K562 treated with DMSO at 1 percent for 4 hours (cell line): Measurements from ENCODE around the gene RLIM. TPM values are rescaled to one million over a fixed set of nuclear protein-coding genes. Genes with fewer than 3 reads are reported as not detected.

Experiments used
- total RNA-seq: library from RNA; unstranded; fragments of 300-600 nt; gene quantifications from 2 replicates; pipeline ENCODE4 v1.2.3, GENCODE V29; 2022; ENCODE audit not compliant: insufficient read depth

The RLIM gene, protein sequence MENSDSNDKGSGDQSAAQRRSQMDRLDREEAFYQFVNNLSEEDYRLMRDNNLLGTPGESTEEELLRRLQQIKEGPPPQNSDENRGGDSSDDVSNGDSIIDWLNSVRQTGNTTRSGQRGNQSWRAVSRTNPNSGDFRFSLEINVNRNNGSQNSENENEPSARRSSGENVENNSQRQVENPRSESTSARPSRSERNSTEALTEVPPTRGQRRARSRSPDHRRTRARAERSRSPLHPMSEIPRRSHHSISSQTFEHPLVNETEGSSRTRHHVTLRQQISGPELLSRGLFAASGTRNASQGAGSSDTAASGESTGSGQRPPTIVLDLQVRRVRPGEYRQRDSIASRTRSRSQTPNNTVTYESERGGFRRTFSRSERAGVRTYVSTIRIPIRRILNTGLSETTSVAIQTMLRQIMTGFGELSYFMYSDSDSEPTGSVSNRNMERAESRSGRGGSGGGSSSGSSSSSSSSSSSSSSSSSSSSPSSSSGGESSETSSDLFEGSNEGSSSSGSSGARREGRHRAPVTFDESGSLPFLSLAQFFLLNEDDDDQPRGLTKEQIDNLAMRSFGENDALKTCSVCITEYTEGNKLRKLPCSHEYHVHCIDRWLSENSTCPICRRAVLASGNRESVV
- 6.1 and 6.2 TPM in 2 replicates for total RNA-seq

DNA sequence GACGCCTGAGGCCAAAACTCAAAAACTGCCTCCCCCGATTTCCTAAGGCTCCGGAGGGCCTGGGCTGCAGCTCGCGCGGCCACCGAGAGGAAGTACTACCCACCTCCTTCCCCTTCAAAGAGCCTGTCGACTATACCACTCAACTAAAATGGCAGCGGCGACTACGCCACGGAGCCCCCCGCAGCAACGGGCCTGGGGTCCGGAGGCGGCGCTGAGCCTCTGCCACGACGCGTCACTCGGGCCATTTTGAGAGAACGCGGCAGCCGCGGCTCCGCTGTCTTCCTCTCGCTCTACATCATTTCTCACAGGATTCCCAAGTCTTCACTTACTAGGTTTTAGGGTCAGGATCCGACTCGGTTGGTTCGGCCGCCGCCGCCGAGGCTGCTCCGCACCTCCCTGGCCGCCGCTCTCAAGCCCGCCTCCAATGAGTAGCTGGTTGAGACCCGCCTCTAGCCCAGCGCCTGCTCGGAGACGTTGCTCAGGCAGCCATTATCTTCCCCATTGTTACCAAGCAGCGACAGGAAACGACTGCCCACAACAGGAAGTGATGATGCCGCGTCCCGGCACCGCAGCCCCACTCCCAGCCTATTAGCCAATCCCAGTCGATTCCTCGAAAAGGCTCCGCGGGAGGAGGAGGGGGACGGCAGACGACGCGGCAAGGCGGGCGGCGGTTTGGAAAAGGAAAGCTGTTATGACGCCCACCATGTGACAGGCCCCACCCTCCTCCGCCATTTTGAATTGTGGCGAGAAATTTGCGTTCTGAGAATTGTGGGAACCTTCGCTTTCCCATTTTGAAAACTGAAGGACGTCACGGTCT lies at the start of gene RLIM:
TSS of gene RLIM (minus strand) at position 532 of the 817 bp plus-strand sequence. CDS start 18,647 bp downstream, outside the sequence.

Other genes starting within 250 kb of the RLIM start
- gene SLC16A2, start 193.1 kb downstream of the RLIM start, total RNA-seq: not detected in 2 replicates